Fibroblast of skin of abdomen (primary cell): ENCODE results near the gene MGME1.
"Not testable (repeated sequence)": the region's sequence is repeated elsewhere in the genome, so short reads cannot be mapped to it uniquely, and the experiment has no call there.

Experiments used
- DNase-seq: peaks from one replicate; pipeline ENCODE4 v3.0.0-alpha.2; 2013

Gene MGME1

GRCh38 chr20:17941087-17941825 is 27.6 kb upstream of the MGME1 start:
- no peak for DNase-seq

GRCh38 chr20:17941826-17942196 is 27.0 kb upstream of the MGME1 start:
- DNase-seq = no peak

- no peak for DNase-seq
These were observed 25.5 kb upstream of the MGME1 start for GRCh38 chr20:17943343-17943742.

DNA sequence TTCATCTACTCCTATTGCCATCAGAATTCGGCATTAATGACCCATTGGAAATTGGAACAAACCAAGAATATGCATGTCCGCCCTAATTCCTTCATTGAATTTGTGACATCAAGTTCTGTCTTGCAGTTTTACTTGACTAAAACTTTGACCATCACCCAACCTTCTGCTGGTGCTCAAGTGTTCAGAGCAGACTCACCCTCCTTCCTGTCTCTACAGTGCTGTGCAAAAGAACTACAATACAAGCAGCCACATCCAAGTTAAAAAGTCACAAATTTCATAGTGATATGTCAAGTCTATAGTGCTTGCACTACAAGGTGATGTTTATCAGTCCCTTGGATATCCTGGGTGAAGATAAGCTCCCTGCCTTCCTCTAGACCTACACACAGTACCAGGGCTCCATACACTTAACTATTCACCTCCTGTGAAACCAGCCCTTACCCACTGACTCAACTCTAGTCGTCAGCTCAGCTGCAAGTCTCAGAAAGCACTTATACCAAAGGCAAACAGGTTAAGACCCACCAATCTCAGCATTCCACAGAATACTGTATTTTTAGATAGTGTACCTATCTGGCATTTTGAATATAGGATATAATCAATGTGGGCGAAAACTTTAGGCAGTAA is 23.9 kb upstream of the MGME1 start:
- DNase-seq = no peak

DNA sequence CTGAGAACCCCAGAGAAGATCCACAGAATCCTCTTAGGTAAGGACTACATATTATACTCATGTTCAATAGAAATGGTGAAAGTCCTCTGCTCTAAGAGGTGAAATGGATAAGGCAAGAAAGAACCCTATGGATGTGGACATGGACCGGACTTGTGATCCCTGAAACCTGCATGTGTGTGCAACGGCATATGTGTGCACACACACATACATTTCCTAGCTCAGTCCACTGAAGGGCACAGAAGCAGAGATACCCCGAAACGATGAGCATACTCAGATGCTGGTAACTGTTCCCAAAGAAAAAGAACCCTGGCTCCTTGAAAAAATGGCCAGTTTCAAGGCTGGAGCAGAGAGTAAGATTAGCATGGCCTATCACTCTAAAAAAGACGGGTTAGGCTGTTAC is 22.8 kb upstream of the MGME1 start:
- DNase-seq = no peak

DNA sequence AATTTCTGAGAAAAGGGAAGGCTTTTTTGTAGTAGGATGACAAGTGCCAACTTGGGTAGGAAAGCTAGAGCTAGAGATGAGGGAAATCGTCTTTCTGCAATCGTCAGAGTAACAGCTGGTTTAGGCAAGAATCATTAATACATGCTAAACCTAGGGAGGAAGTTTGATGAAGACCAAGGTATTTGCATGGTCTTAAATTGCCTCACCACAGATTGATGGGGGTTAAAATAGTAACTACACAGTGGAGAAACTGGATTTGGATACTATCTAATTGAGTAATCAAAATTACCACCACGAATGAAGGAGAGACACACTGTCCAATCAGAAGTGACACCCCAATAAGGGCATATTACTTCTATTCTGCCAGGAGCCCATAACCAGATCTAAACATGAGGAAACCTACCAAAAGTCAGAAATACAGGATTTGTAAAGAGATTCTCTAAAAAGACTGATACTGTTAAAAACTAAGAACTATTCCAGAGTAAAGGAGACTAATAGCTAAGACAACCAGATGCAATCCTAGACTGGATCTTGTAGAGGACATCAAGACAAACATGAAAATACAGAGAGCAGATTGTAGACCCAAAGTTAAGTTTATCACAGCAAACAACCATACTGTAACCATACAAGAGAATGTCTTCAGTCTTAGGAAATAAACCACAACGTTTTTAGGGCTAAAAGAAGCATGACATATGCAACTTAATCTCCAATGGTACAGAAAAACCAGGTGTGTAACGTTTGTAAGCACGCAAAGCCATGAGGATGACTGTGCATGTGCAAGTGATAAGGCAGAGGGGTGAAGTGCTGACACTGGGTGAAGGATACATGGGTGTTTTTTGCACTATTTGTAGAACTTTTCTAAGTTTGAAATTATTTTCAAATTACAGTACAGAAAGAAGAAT is 22.0 kb upstream of the MGME1 start:
- no peak for DNase-seq

DNA sequence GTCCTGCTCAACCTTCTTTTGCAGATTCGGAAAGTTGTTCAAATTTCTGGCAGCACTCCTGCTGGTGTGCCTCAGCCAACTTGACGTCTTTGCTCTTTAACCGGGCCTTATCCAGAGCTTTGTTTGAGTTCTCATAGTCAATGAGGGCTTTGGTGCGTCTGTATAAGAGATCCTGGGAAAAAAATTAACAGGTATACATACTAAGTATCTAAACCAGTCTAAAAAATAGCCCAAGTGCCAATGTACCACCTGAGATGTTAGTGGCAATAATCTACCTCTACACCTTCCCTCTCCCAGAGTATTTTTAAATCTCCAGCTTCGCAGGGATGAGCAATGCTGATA is 21.4 kb upstream of the MGME1 start:
- DNase-seq = no peak

DNA sequence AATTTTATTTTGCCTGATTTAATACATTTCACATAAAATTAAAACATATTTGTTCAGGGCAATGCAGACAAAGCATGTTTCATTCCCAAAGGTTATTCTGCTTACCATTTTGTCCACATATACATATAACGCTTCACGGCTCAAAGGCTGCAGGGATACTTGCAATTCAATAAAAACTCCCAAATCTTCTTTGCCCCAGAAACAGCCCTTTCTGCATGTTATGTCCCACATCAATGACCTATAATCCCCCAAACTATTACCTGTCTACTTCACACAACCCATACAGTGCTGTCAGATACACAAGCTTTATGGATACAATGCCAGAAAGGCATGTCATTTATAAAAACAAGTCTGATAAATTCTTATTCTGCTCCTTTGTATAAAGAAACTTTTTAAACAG is 20.4 kb upstream of the MGME1 start:
- DNase-seq = no peak

GRCh38 chr20:17949899-17950298 is 18.9 kb upstream of the MGME1 start:
- DNase-seq = no peak

GRCh38 chr20:17950670-17951069 is 18.1 kb upstream of the MGME1 start:
- no peak for DNase-seq

GRCh38 chr20:17951323-17951722 is 17.5 kb upstream of the MGME1 start:
- DNase-seq = no peak

- DNase-seq = no peak
These were observed 15.8 kb upstream of the MGME1 start for GRCh38 chr20:17952692-17953684.

- no peak for DNase-seq
These were observed 14.9 kb upstream of the MGME1 start for GRCh38 chr20:17953935-17954334.

GRCh38 chr20:17955302-17955701 is 13.5 kb upstream of the MGME1 start:
- DNase-seq = no peak

- DNase-seq = no peak
These were observed 12.6 kb upstream of the MGME1 start for GRCh38 chr20:17956099-17956685.

GRCh38 chr20:17957505-17958363 is 11.1 kb upstream of the MGME1 start:
- peak; percentile 29 for DNase-seq

DNA sequence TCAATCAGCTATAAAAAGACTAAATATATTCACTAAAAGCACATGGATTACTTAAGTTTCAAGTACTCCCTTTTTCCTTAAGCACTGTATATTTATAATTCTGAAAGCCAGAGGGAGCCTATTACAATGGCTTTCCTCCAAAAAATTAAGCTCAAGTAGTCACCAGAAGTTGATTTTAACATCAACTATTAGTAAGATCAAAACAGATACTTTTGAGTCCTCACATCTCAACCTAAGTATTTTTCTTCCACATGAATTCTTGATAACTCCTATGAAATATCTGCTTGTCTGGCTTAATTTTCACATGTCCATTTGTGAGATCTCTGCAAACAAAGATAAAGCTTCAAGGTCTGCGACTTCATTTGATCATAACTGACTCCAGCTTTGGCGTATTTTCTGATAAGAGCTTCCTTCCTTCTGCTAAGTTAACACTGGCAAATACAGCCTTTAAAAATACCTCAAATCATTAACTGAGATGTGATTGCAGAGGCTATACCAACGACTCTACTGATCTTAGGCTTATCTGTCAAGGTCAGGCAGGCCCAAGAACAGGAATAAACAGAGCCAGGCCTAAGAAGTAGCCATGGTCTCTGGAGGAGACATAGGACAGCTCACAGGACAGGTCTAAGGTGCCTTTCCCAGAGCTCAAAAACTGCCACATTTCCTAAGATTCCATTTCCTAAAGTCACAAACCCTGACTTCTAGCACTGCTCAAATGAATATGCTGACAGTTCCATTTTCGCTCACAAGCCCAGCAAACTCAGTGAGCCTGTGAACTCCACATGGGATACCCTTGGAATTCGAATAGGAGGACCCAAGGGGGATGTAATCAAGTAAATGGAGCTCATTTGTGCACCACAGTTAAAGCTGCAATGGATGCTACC is 10.2 kb upstream of the MGME1 start:
- DNase-seq = no peak

- no peak for DNase-seq
These were observed 9.6 kb upstream of the MGME1 start for GRCh38 chr20:17959257-17959627.

GRCh38 chr20:17960400-17960885 is 8.4 kb upstream of the MGME1 start:
- not testable (repeated sequence) for DNase-seq
